Esophagus muscularis mucosa (tissue), 4 donors: ENCODE data around the gene ELL3.

Experiments used
- EP300 ChIP-seq: sonication (generic); formaldehyde crosslinking; IDR thresholded peaks from one replicate; pipeline ENCODE4 v1.6.1; 2017; ENCODE audit warnings: antibody characterized with exemption
- POLR2A ChIP-seq: fragments of 450-650 bp; IDR thresholded peaks from one replicate; pipeline ENCODE4 v1.6.1; 2017; ENCODE audit warnings: antibody characterized with exemption, moderate library complexity, mild to moderate bottlenecking, low read depth
- TF ChIP-seq, protein P1 (sequence below), 3 experiments: fragments of 200-600 bp in 2 of 3; fragments of 450-650 bp in 1 of 3; sonication (generic) in 2 of 3; IDR thresholded peaks; one replicate each; pipeline ENCODE4 v1.5.1; 2017 to 2019; ENCODE audit warnings: antibody characterized with exemption in 3 of 3, mild to moderate bottlenecking in 2 of 3, moderate library complexity in 1 of 3

- TF ChIP-seq, protein P1, sequence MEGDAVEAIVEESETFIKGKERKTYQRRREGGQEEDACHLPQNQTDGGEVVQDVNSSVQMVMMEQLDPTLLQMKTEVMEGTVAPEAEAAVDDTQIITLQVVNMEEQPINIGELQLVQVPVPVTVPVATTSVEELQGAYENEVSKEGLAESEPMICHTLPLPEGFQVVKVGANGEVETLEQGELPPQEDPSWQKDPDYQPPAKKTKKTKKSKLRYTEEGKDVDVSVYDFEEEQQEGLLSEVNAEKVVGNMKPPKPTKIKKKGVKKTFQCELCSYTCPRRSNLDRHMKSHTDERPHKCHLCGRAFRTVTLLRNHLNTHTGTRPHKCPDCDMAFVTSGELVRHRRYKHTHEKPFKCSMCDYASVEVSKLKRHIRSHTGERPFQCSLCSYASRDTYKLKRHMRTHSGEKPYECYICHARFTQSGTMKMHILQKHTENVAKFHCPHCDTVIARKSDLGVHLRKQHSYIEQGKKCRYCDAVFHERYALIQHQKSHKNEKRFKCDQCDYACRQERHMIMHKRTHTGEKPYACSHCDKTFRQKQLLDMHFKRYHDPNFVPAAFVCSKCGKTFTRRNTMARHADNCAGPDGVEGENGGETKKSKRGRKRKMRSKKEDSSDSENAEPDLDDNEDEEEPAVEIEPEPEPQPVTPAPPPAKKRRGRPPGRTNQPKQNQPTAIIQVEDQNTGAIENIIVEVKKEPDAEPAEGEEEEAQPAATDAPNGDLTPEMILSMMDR (IDR thresholded peaks at IDR 0.05): no peak
- no peak for TF ChIP-seq POLR2A
- TF ChIP-seq EP300: no peak
Observed at GRCh38 chr15:43748376-43748775, 28.4 kb downstream of the ELL3 start.
